Mammary epithelial cell (primary cell): Measurements from ENCODE around the gene CYP4B1.

Experiments
- EZH2 ChIP-seq: IDR thresholded peaks from 2 replicates; pipeline ENCODE4 v1.6.1; 2012; ENCODE audit warnings: low read length, inconsistent platforms, borderline replicate concordance
- TF ChIP-seq, protein P1 (sequence below), 2 donors: IDR thresholded peaks in 1 of 2; conservative IDR thresholded peaks in 1 of 2; 2 replicates each; pipeline ENCODE4 v1.5.1; 2011 to 2012; ENCODE audit warnings: inconsistent platforms in 2 of 2, low read length in 2 of 2, mild to moderate bottlenecking in 2 of 2, control low read depth in 1 of 2, low read depth in 1 of 2; ENCODE audit not compliant: insufficient read depth in 1 of 2; ENCODE audit errors: extremely low read depth in 1 of 2

DNA sequence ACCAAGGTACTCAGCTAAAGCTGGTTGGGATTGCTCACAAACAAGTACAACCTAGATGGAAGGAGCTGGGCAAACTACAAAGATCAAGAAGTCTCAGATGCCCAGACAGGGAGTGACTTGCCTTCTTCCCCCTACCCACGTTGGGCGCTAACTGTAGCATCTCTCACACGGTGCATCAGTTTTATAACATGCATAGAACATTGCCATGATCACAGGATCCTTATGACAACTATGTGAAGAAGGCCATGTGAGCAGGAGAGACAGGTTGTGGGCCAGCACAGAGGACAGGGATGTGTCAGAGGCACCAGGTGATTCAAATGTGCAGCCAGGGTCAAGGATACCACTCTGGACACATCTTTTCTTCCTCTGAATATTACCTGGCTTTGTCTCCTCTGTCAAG lies 28.3 kb upstream of the CYP4B1 start:
- no peak for TF ChIP-seq EZH2
- TF ChIP-seq, protein P1, sequence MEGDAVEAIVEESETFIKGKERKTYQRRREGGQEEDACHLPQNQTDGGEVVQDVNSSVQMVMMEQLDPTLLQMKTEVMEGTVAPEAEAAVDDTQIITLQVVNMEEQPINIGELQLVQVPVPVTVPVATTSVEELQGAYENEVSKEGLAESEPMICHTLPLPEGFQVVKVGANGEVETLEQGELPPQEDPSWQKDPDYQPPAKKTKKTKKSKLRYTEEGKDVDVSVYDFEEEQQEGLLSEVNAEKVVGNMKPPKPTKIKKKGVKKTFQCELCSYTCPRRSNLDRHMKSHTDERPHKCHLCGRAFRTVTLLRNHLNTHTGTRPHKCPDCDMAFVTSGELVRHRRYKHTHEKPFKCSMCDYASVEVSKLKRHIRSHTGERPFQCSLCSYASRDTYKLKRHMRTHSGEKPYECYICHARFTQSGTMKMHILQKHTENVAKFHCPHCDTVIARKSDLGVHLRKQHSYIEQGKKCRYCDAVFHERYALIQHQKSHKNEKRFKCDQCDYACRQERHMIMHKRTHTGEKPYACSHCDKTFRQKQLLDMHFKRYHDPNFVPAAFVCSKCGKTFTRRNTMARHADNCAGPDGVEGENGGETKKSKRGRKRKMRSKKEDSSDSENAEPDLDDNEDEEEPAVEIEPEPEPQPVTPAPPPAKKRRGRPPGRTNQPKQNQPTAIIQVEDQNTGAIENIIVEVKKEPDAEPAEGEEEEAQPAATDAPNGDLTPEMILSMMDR (conservative IDR thresholded peaks at IDR 0.05 in 1 of 2, IDR thresholded peaks at IDR 0.05 in 1 of 2; ENCODE audit: extremely low read depth in 1 of 2, insufficient read depth in 1 of 2, low read depth in 1 of 2, low read length in 2 of 2), result no peak
